Measurements from ENCODE around the gene CYP4F22. TPM values are rescaled to one million over a fixed set of nuclear protein-coding genes. Genes with fewer than 3 reads are reported as not detected.
A peak's percentile ranks its signal among the peaks of the same experiment; 100 is the strongest.

CYP4F22 gene
- total RNA-seq, 2 donors from 2014 or later: not detected

- H3K27ac ChIP-seq: no peak overlapping the region
- ATAC-seq (ENCODE audit: insufficient number of reproducible peaks, low FRiP score, low read depth) (no peak), DNase-seq (ENCODE audit: low spot score) (no peak)
- no peaks in the 10 kb centered on the region for H3K9me3 ChIP-seq
- TF ChIP-seq CTCF (IDR thresholded peaks at IDR 0.05): no peak
- H3K27me3 ChIP-seq (replicated peaks; ENCODE audit: insufficient read depth): no peaks in the 10 kb centered on the region
- no peaks in the 10 kb centered on the region for H3K36me3 ChIP-seq
- H3K4me3 ChIP-seq: no peak overlapping the region
- H3K4me1 ChIP-seq (ENCODE audit: control insufficient read depth in 1 of 2, low read depth in 2 of 2): peaks cover 0 to 9% of the 10 kb centered on the region in 2 donors
Measured at GRCh38 chr19:15466851-15467733, 41.2 kb upstream of the CYP4F22 start.

- DNase-seq (ENCODE audit: low spot score) (no peak), ATAC-seq (ENCODE audit: insufficient number of reproducible peaks, low FRiP score, low read depth) (no peak)
- Histone ChIP-seq H3K4me1 (ENCODE audit: control insufficient read depth in 1 of 2, low read depth in 2 of 2) (peaks cover 0 to 9% of the 10 kb centered on the region in 2 donors), H3K27me3 (replicated peaks; ENCODE audit: insufficient read depth) (no peaks in the 10 kb centered on the region), H3K36me3 (no peaks in the 10 kb centered on the region), H3K27ac (no peak overlapping the region), H3K9me3 (no peaks in the 10 kb centered on the region), H3K4me3 (no peak overlapping the region)
- no peak for TF ChIP-seq CTCF (IDR thresholded peaks at IDR 0.05)
Measured at GRCh38 chr19:15467734-15468214, 40.6 kb upstream of the CYP4F22 start.

GRCh38 chr19:15468675-15469512 lies 39.4 kb upstream of the CYP4F22 start:
- ATAC-seq (ENCODE audit: insufficient number of reproducible peaks, low FRiP score, low read depth) (no peak), DNase-seq (ENCODE audit: low spot score) (no peak)
- H3K36me3 ChIP-seq: no peaks in the 10 kb centered on the region
- no peak for TF ChIP-seq CTCF (IDR thresholded peaks at IDR 0.05)
- H3K27me3 ChIP-seq (replicated peaks; ENCODE audit: insufficient read depth): no peaks in the 10 kb centered on the region
- peak overlapping the region; percentile 63 for H3K4me3 ChIP-seq
- H3K27ac ChIP-seq: no peak overlapping the region
- no peaks in the 10 kb centered on the region for H3K9me3 ChIP-seq
- H3K4me1 ChIP-seq (ENCODE audit: control insufficient read depth in 1 of 2, low read depth in 2 of 2): peaks cover 0 to 9% of the 10 kb centered on the region in 2 donors

- Histone ChIP-seq H3K27ac (no peak overlapping the region), H3K27me3 (replicated peaks; ENCODE audit: insufficient read depth) (no peaks in the 10 kb centered on the region), H3K4me3 (peak overlapping the region; percentile 63), H3K4me1 (ENCODE audit: control insufficient read depth in 1 of 2, low read depth in 2 of 2) (peaks cover 0 to 9% of the 10 kb centered on the region in 2 donors), H3K36me3 (no peaks in the 10 kb centered on the region), H3K9me3 (no peaks in the 10 kb centered on the region)
- DNase-seq (ENCODE audit: low spot score): no peak
- ATAC-seq (ENCODE audit: insufficient number of reproducible peaks, low FRiP score, low read depth): no peak
- no peak for TF ChIP-seq CTCF (IDR thresholded peaks at IDR 0.05)
Measured at GRCh38 chr19:15469513-15470297, 38.6 kb upstream of the CYP4F22 start.

All from thoracic aorta (tissue), 2 donors.